IPS-20b (cell line): ENCODE data around the gene PLEKHG4.
A peak's percentile ranks its signal among the peaks of the same experiment; 100 is the strongest.

Experiments
- H3K27ac ChIP-seq: one replicate; pipeline ENCODE4 v1.5.1; 2013; ENCODE audit warnings: low read length
- H3K27me3 ChIP-seq: 2 replicates; pipeline ENCODE4 v1.6.1; 2013; ENCODE audit warnings: mild to moderate bottlenecking, low read length, inconsistent platforms; ENCODE audit not compliant: insufficient read depth
- H3K36me3 ChIP-seq: 2 replicates; pipeline ENCODE4 v1.6.1; 2013; ENCODE audit warnings: low read depth, mild to moderate bottlenecking, inconsistent platforms, low read length, moderate library complexity; ENCODE audit not compliant: insufficient read depth
- H3K4me1 ChIP-seq: 2 replicates; pipeline ENCODE4 v1.6.1; 2013; ENCODE audit warnings: mild to moderate bottlenecking, control low read depth, inconsistent platforms, low read length, moderate library complexity; ENCODE audit not compliant: insufficient read depth
- H3K4me3 ChIP-seq: 2 replicates; pipeline ENCODE4 v1.5.1; 2013; ENCODE audit warnings: mild to moderate bottlenecking, low read length, inconsistent platforms
- H3K9ac ChIP-seq: 2 replicates; pipeline ENCODE4 v1.6.1; 2013; ENCODE audit warnings: low read depth, mild to moderate bottlenecking, inconsistent platforms, low read length, moderate library complexity
- H3K9me3 ChIP-seq: 2 replicates; pipeline ENCODE4 v1.6.1; 2013; ENCODE audit warnings: mild to moderate bottlenecking, low read depth, low read length, inconsistent platforms; ENCODE audit not compliant: insufficient read depth

The PLEKHG4 gene

DNA sequence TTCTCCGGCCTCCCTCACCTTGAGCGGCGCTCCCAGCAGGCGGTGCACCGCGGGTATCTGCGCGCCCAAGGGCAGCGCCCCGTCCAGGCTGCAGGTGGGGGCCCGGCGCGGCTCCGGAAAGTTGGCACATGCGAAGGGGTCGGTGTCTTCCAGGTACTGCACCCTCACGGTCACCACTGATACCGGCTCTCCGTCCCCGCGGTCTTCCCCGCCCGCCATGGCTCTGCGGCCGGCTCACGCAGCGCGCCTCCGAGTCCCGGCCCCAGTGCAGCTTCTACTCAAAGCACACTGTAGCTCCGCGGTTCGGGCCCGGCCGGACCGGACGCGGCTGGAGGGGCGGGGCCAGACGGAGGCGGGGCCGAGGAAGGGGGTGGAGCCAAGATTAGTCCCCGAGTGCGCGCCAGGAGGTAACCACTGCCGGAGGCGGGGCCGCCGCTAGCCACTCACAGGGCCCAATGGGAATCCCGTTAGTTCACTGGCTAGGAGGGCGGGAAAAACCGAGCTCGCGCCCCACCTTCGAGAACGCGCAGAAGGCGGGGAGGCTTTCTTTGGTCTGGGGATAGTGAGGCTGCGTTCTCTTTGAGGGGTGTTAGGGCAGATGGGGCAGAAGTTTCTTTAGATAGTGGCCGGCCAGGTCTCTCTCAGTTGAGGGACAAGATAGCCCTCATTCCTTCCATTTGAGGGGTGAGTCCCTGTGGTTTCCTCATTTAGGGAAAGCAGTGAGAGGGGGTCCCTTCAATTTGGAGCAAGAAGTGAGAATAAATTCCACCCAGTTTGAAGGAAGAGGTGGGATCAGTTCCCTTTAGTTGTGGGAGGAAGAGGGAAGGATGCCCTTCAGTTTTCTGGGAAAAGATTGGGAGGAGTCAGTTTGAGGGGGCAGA, 31.9 kb upstream of the PLEKHG4 start, which contains the start of gene FHOD1:
Gene FHOD1 (minus strand): TSS at position 290 of the 881 bp plus-strand sequence. CDS start 71 bp downstream, at position 219.
- peak within 1 kb of the TSS; percentile 86 for H3K9ac ChIP-seq
- H3K27ac ChIP-seq, result peak within 1 kb of the TSS; percentile 82
- H3K9me3 ChIP-seq, result no peaks in the 10 kb centered on the region
- peaks cover 26% of the 10 kb centered on the region for H3K4me1 ChIP-seq
- H3K36me3 ChIP-seq, result no peaks in the 10 kb centered on the region
- peaks cover 37% of the 10 kb centered on the region for H3K27me3 ChIP-seq
- peak within 1 kb of the TSS; percentile 90 for H3K4me3 ChIP-seq

DNA sequence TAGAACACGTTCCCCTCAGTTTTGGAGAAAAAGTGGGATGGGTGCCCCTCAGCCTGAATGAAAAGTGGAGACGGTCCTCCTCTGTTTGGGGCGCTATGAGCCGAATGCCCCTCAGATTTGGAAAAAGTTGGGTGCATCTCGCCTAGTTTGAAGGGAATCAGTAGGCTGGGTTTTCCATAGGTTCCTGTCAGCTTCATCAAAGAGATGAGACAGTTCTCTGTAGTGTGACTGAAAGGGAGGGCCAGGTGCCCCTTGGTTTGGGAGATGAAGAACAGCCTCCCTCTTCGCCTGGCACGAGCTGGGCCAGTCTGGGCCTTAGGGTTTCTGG, 31.3 kb upstream of the PLEKHG4 start:
- peak overlapping the region; percentile 67; the same call in 1 of the 2 replicates for H3K9ac ChIP-seq
- no peaks in the 10 kb centered on the region for H3K9me3 ChIP-seq
- H3K27ac ChIP-seq, result no peak overlapping the region
- no peaks in the 10 kb centered on the region for H3K36me3 ChIP-seq
- peaks cover 26% of the 10 kb centered on the region for H3K4me1 ChIP-seq
- peaks cover 37% of the 10 kb centered on the region for H3K27me3 ChIP-seq
- H3K4me3 ChIP-seq, result peak overlapping the region; percentile 90

DNA sequence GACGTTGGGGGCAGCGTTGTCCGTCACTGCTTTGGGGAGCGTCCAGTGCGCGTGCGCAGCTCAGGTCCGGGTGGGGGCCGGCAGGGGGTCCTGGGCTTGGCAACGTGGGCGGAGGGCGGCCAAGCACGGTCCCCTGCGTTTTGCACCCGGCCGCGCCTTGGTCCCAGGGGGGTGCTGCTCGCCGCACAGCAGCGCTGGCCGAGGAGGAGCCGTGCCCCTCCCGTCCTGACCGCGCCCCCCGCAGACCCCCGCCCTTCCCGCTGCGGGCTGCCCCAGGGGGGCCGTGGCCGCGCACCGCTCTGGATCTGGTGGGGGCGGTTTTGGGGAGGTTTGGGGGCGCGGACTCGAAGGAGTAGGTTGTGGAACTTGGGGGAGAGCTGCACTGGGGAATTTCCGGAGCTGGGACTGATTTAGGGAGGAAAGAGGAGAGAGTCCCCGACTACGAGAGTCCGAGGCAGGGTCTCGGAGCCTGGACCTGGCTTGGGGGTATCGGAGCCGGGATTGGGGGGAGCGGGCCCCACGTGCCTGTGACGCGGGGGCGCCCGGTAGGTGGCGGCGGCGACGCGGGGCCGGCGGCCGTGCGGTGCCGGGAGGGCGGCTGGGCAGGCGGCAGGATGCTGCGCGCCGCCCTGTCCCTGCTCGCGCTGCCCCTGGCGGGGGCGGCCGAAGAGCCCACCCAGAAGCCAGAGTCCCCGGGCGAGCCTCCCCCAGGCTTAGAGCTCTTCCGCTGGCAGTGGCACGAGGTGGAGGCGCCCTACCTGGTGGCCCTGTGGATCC, 30.7 kb upstream of the PLEKHG4 start, which contains the start of gene SLC9A5:
Gene SLC9A5 (plus strand): TSS at position 579 of the 777 bp plus-strand sequence. CDS start 36 bp downstream, at position 615.
- Histone ChIP-seq H3K9me3 (no peaks in the 10 kb centered on the region), H3K4me3 (peak within 1 kb of the TSS; percentile 90), H3K4me1 (peaks cover 26% of the 10 kb centered on the region), H3K27me3 (peaks cover 37% of the 10 kb centered on the region), H3K27ac (no peak within 1 kb of the TSS), H3K9ac (peak within 1 kb of the TSS; percentile 67; the same call in 1 of the 2 replicates), H3K36me3 (no peaks in the 10 kb centered on the region)

DNA sequence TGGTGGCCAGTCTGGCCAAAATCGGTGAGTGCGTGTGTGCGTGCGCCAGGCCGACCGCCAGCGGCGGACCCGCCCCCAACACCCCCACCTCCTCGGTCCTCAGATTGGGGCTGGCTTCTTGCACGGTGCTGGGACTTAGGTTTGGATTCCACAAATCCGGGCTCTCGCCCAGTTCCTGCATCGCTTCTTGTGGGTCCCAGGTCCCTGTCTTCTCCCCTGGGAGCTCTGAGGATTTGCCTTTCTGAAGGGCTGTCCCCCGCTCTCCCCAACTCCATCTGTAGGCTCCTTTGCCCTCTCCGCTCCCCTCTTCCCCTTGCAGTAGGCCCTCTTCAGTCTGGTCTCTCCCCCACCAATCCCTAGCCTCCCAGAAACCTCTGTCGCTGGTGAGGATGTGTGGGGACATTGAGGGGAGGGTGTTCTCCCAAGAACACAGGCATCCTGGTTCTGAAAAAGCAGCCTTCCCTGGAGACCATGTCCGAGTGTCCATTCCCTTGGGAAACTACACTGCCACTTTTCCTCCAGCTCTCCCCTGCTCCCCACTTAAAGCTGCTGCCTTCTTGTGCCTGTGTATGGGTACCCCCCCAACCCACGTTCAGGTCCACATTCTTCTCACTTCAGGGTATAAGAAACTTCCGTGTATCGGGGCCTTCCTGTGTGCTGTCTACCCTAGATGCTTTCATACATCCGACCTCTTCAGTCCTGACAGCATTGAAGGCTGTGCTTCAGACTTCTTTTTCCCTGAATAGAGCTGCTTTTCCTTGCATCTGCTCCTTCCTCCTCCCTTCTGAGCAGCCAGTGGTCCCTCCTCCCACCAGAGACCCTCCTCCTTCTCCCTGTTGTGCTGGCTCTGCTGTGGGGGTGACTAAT, 29.9 kb upstream of the PLEKHG4 start:
- H3K36me3 ChIP-seq, result no peaks in the 10 kb centered on the region
- H3K4me3 ChIP-seq, result peak overlapping the region; percentile 90
- no peaks in the 10 kb centered on the region for H3K9me3 ChIP-seq
- H3K9ac ChIP-seq, result peak overlapping the region; percentile 67; the same call in 1 of the 2 replicates
- peaks cover 37% of the 10 kb centered on the region for H3K27me3 ChIP-seq
- no peak overlapping the region for H3K27ac ChIP-seq
- peaks cover 26% of the 10 kb centered on the region for H3K4me1 ChIP-seq

DNA sequence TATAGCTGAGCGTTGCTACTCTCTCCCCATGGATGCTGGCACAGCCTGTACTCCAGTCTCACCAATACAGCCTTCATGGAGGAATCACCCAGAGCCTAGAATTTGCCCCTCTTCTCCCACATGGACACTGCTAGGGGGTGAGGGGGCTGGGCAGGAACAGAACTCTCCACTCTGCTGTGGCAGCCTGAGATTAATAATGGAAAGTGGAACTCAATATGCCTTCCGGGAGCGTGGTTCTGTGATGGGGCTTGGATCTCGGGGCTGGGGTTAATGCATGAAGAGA, 29.3 kb upstream of the PLEKHG4 start:
- peaks cover 37% of the 10 kb centered on the region for H3K27me3 ChIP-seq
- no peak overlapping the region for H3K9ac ChIP-seq
- H3K4me3 ChIP-seq, result no peak overlapping the region
- no peaks in the 10 kb centered on the region for H3K36me3 ChIP-seq
- no peak overlapping the region for H3K27ac ChIP-seq
- no peaks in the 10 kb centered on the region for H3K9me3 ChIP-seq
- peaks cover 24% of the 10 kb centered on the region for H3K4me1 ChIP-seq

DNA sequence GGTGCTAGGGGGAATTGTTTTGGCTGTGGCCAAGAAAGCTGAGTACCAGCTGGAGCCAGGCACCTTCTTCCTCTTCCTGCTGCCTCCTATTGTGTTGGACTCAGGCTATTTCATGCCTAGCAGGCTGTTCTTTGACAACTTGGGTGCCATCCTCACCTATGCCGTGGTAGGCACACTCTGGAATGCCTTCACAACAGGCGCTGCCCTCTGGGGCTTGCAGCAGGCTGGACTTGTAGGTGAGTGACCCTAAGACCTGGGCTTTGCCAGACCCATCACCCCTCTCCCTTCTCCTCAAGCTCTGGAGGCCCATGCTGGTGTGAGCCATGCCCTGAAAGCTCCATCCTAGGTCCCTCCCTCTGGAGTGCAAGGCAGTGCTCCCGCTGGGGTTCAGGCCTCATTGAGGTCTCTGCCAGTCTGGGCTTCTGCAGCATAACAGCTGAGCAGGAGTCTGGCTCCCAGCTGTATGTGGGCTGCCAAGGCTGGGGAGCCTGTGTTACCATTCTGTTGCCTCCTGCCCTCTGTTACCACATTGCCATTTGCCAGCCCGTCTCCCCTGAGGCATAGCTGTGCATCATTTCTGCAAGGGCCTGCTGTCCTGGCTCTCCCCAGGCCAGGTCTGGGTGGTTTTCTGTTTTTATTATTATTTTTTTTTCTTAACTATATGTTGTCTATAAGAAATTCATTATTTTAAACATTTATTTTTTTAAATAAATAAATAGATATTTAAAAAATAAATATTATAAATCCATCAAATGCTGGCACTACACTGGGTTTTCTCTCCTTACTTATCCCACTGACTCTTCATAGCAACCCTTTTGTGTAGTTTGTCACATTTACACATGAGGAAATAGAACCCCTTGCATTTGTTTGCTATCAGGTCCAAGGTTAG, 26.5 kb upstream of the PLEKHG4 start:
- Histone ChIP-seq H3K4me3 (no peak overlapping the region), H3K9me3 (no peaks in the 10 kb centered on the region), H3K4me1 (peaks cover 12% of the 10 kb centered on the region), H3K27ac (no peak overlapping the region), H3K9ac (no peak overlapping the region), H3K36me3 (no peaks in the 10 kb centered on the region), H3K27me3 (peaks cover 33% of the 10 kb centered on the region)

DNA sequence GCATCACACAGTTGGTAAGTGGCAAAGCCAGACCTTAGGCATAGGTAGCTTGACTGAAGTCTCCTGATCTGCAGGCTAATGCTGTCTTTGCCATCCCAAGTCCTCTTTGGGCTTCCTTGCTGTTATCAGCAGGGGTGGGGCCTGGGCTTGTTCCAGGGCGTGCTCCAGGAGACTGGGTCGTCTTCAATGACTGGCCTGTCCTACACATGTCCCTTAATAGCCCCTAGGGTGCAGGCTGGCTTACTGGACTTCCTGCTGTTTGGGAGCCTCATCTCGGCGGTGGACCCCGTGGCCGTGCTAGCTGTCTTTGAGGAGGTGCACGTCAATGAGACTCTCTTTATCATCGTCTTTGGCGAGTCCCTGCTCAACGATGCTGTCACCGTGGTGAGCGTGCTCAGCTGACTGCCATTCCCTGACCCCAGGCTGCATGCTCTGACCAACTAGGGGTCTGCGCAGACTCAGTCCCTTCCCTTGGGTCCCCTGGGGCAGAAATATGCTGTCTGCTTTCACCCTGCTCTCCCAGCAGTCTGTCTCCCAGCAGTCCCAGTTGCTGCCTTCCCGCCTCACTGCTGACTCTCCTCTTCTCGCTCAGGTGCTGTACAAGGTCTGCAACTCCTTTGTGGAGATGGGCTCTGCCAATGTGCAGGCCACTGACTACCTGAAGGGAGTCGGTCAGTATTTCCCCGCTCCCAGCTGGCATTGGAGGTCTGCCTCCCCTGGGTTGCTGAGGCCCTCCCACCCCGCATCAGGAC, 24.4 kb upstream of the PLEKHG4 start:
- Histone ChIP-seq H3K9me3 (no peaks in the 10 kb centered on the region), H3K36me3 (no peaks in the 10 kb centered on the region), H3K9ac (no peak overlapping the region), H3K4me1 (peaks cover under 1% of the 10 kb centered on the region; the same call in 1 of the 2 replicates), H3K4me3 (no peak overlapping the region), H3K27me3 (peaks cover 12% of the 10 kb centered on the region), H3K27ac (no peak overlapping the region)

DNA sequence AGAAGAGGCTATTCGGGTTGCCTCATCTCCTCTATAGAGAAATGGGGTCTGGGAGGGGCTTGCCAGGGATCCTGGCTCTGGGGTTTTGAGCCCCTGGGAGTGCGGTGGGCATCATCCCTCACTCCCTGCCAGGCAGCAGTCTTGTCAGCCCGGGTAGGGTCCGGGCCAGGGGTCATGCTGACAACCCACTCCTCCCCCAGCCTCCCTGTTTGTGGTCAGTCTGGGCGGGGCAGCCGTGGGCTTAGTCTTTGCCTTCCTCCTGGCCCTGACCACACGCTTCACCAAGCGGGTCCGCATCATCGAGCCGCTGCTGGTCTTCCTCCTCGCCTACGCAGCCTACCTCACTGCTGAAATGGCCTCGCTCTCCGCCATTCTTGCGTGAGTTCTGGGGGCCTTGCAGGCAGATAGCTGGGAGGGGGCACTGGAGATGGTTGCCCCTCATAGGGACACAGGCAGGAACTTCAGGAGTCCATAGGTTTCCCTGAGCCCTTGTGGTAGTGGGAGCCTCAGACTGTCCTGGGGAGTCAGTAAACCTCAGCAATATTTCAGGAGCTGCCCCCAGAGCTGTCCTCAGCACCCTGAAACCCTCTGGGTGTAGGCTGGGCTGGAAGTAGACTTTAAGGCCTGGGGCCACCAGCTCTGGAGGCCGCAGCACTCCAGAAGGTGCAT, 23.6 kb upstream of the PLEKHG4 start:
- Histone ChIP-seq H3K4me3 (no peak overlapping the region), H3K4me1 (no peaks in the 10 kb centered on the region), H3K9me3 (no peaks in the 10 kb centered on the region), H3K36me3 (no peaks in the 10 kb centered on the region), H3K27ac (no peak overlapping the region), H3K27me3 (peaks cover 5% of the 10 kb centered on the region), H3K9ac (no peak overlapping the region)

DNA sequence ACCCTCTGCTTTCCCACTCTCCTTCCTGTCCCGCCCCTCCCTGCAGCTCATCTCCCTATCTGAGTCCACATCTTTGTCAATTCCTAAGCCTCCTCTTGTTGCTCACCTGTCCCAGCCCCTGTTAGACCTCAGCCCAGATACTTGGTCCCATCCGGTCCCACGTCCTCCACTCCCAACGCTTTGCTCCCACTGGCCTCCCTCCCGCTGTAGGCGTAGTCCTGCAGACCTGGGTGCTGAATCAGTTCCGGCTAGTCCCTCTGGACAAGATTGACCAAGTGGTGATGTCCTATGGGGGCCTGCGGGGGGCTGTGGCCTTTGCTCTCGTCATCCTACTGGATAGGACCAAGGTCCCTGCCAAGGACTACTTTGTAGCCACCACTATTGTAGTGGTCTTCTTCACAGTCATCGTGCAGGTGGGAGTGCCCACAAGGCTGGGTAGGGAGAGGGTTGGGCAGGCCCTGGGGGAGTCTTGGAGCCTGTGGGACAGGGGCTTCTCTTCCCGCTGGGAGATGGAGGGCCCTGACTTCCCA, 22.6 kb upstream of the PLEKHG4 start:
- no peaks in the 10 kb centered on the region; the same call in 1 of the 2 replicates for H3K27me3 ChIP-seq
- H3K27ac ChIP-seq, result no peak overlapping the region
- no peaks in the 10 kb centered on the region for H3K9me3 ChIP-seq
- no peak overlapping the region for H3K4me3 ChIP-seq
- no peak overlapping the region for H3K9ac ChIP-seq
- H3K36me3 ChIP-seq, result no peaks in the 10 kb centered on the region
- H3K4me1 ChIP-seq, result no peaks in the 10 kb centered on the region
